A549 (cell line): ENCODE measurements around the gene JARID2.

Experiments used
- EHMT2 ChIP-seq: fragments of 200-600 bp; sonication (generic); IDR thresholded peaks from 2 replicates; pipeline ENCODE4 v1.6.1; 2016; ENCODE audit warnings: antibody characterized with exemption, low read depth, mild to moderate bottlenecking, moderate library complexity
- ELK1 ChIP-seq: fragments of 150-350 bp; IDR thresholded peaks from 2 replicates; pipeline ENCODE4 v1.6.1; 2014; ENCODE audit warnings: low read depth, mild to moderate bottlenecking, low read length
- EP300 ChIP-seq, 2 experiments: fragments of >200 bp; sonication (Bioruptor Twin); formaldehyde crosslinking; IDR thresholded peaks; 2 replicates in 1 of 2; 3 replicates in 1 of 2; pipeline ENCODE4 v1.6.1; 2016 to 2017
- HOXA7 ChIP-seq: fragments of 250-450 bp; sonication (Bioruptor Pico); IDR thresholded peaks from 2 replicates; pipeline ENCODE4 v1.5.0; 2020; ENCODE audit warnings: mild to moderate bottlenecking, moderate library complexity
- POLR2A ChIP-seq: IDR thresholded peaks from 2 replicates; pipeline ENCODE4 v1.6.1; 2012; ENCODE audit warnings: mild to moderate bottlenecking, low read length
- RFX5 ChIP-seq: fragments of 450-650 bp; IDR thresholded peaks from 2 replicates; pipeline ENCODE4 v1.7.1; 2014; ENCODE audit warnings: antibody characterized with exemption, mild to moderate bottlenecking, moderate library complexity
- RNF2 ChIP-seq: fragments of 200-600 bp; sonication (generic); IDR thresholded peaks from 2 replicates; pipeline ENCODE4 v1.6.1; 2016; ENCODE audit warnings: low read depth, mild to moderate bottlenecking, antibody characterized with exemption, moderate library complexity, borderline replicate concordance
- USF2 ChIP-seq: fragments of 450-650 bp; IDR thresholded peaks from 2 replicates; pipeline ENCODE4 v1.6.1; 2014; ENCODE audit warnings: antibody characterized with exemption
- ZSCAN20 ChIP-seq: fragments of 250-450 bp; sonication (Bioruptor Pico); IDR thresholded peaks from 2 replicates; pipeline ENCODE4 v1.8.0; 2022; ENCODE audit warnings: mild to moderate bottlenecking, moderate library complexity
- TF ChIP-seq, protein P1 (sequence below): fragments of >200 bp; sonication (Bioruptor Twin); formaldehyde crosslinking; IDR thresholded peaks from 3 replicates; pipeline ENCODE4 v1.5.1; 2016

DNA sequence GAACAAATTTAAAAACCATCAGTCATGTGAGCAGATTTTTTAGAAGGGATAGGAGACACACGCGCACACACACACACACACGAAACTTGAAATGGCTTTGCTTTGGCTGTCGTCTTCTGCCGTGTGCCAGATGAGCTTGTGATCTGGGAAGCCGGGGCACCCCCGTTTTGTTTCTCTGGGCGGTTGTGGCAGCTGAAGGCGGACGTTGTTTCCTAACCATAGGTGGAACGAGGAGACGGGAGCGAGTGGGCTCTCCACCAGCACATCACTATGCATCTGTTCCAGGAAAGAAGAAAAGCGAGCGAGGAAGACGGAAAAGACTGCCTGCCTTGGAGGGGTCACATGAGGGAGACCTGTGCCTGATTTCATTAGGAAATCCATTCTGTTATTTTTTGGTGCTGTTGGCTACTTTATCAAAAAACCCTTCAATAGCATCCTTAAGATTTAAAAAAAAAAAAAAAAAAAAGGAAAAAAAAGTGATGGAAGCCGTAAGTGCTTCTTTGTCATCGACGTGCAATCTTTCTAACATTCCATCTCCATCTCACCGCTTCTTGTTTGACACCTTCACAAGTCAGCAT is 274.8 kb downstream of the JARID2 start:
- TF ChIP-seq ZSCAN20 (no peak), EHMT2 (no peak), RNF2 (no peak), USF2 (no peak), POLR2A (no peak), ELK1 (no peak), RFX5 (no peak), HOXA7 (CRISPR knock-in tag) (no peak), EP300 (IDR thresholded peaks at IDR 0.05) (no peak)
- TF ChIP-seq, protein P1, sequence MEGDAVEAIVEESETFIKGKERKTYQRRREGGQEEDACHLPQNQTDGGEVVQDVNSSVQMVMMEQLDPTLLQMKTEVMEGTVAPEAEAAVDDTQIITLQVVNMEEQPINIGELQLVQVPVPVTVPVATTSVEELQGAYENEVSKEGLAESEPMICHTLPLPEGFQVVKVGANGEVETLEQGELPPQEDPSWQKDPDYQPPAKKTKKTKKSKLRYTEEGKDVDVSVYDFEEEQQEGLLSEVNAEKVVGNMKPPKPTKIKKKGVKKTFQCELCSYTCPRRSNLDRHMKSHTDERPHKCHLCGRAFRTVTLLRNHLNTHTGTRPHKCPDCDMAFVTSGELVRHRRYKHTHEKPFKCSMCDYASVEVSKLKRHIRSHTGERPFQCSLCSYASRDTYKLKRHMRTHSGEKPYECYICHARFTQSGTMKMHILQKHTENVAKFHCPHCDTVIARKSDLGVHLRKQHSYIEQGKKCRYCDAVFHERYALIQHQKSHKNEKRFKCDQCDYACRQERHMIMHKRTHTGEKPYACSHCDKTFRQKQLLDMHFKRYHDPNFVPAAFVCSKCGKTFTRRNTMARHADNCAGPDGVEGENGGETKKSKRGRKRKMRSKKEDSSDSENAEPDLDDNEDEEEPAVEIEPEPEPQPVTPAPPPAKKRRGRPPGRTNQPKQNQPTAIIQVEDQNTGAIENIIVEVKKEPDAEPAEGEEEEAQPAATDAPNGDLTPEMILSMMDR: no peak
